HepG2 (cell line): Measurements from ENCODE around the gene SECISBP2L. TPM values are rescaled to one million over a fixed set of nuclear protein-coding genes. Genes with fewer than 3 reads are reported as not detected.

ENCODE experiments used
- ATAC-seq: fragments of 200-7000 bp; cut with Tn5 transposase; 3 replicates; pipeline ENCODE4 v1.9.1; 2020; ENCODE audit warnings: mild to moderate bottlenecking, moderate library complexity
- BruUV-seq: library from RNA; stranded (reverse); fragments of 400-500 nt; replicated peaks from 2 replicates; lab custom pipeline; 2021; lab: Mats Ljungman, UMichigan
- CTCF ChIA-PET: fragments of 300-600 bp; formaldehyde crosslinking; extraction: SDS; loops from one replicate; lab custom pipeline; 2021; ENCODE audit warnings: low total read pairs, inconsistent platforms, low intra/inter-chr PET ratio; lab: Yijun Ruan, JAX
- POLR2A ChIA-PET: fragments of 350-600 bp; sonication (Branson Sonifier 250); formaldehyde crosslinking; loops from one replicate; lab custom pipeline; 2020; ENCODE audit warnings: antibody characterized with exemption, inconsistent platforms; lab: Yijun Ruan, JAX
- DNase-seq: peaks from one replicate; pipeline ENCODE4 v3.0.0-alpha.2; 2015; ENCODE audit warnings: low spot score
- FAIRE-seq: peaks from 3 replicates; lab custom pipeline; 2011; peaks lifted over from hg19 to GRCh38; lab: Jason Lieb, UNC
- H2AFZ ChIP-seq: one replicate; pipeline ENCODE4 v1.6.1; 2011; ENCODE audit warnings: low read length, inconsistent platforms
- H3K27ac ChIP-seq: fragments of 300-600 bp; 3 replicates; pipeline ENCODE4 v1.8.0; 2011; ENCODE audit warnings: mixed run types, mild to moderate bottlenecking, mixed read lengths, low read length, inconsistent platforms; ENCODE audit not compliant: insufficient read depth; ENCODE audit errors: extremely low read length
- H3K27me3 ChIP-seq, 2 experiments: fragments of 200-600 bp in 1 of 2; 2 replicates in 1 of 2; 3 replicates in 1 of 2; pipeline versions ENCODE4 v1.6.0 to v1.8.0; 2011; ENCODE audit warnings: low read length in 2 of 2, mild to moderate bottlenecking in 2 of 2, moderate library complexity in 2 of 2, inconsistent platforms in 1 of 2; ENCODE audit not compliant: insufficient read depth in 2 of 2, control insufficient read depth in 1 of 2
- H3K36me3 ChIP-seq, 2 experiments: fragments of 200-600 bp in 1 of 2; replicated peaks in 1 of 2; 2 replicates in 1 of 2; 3 replicates in 1 of 2; pipeline versions ENCODE4 v1.5.1 to v1.8.0; 2011; ENCODE audit warnings: low read length in 2 of 2, inconsistent platforms in 1 of 2; ENCODE audit not compliant: insufficient read depth in 2 of 2, control insufficient read depth in 1 of 2
- H3K4me1 ChIP-seq: 2 replicates; pipeline ENCODE4 v1.5.1; 2012; ENCODE audit warnings: low read length, inconsistent platforms; ENCODE audit not compliant: insufficient read depth
- H3K4me2 ChIP-seq: 2 replicates; pipeline ENCODE4 v1.6.0; 2011; ENCODE audit warnings: low read depth, low read length, inconsistent platforms
- H3K4me3 ChIP-seq, 3 experiments: fragments of 200-600 bp in 1 of 3; sonication (generic), shearing (Covaris generic) in 1 of 3; replicated peaks in 1 of 3; 2 replicates each; pipeline ENCODE4 v1.5.1; 2011 to 2016; ENCODE audit warnings: low read length in 3 of 3, inconsistent platforms in 2 of 3, low read depth in 2 of 3, mild to moderate bottlenecking in 2 of 3, control low read depth in 1 of 3, mixed read lengths in 1 of 3; ENCODE audit not compliant: insufficient read depth in 1 of 3
- H3K79me2 ChIP-seq: one replicate; pipeline ENCODE4 v1.6.1; 2011; ENCODE audit warnings: low read length, inconsistent platforms; ENCODE audit not compliant: insufficient read depth
- H3K9ac ChIP-seq: 2 replicates; pipeline ENCODE4 v1.6.0; 2011; ENCODE audit warnings: mild to moderate bottlenecking, low read depth, low read length, inconsistent platforms; ENCODE audit not compliant: insufficient read depth
- H3K9me3 ChIP-seq: 2 replicates; pipeline ENCODE4 v1.5.1; 2012; ENCODE audit warnings: mild to moderate bottlenecking, low read length
- H4K20me1 ChIP-seq: 2 replicates; pipeline ENCODE4 v1.6.0; 2011; ENCODE audit warnings: inconsistent platforms, mild to moderate bottlenecking, low read length, moderate library complexity; ENCODE audit not compliant: insufficient read depth
- CBX2 ChIP-seq, 2 experiments: fragments of 200-600 bp in 1 of 2; sonication (generic); formaldehyde crosslinking in 1 of 2; IDR thresholded peaks; 2 replicates each; pipeline versions ENCODE4 v1.7.0 to v1.8.1; 2018 to 2022; ENCODE audit warnings: low read depth in 2 of 2, low read length in 1 of 2, mild to moderate bottlenecking in 1 of 2, missing genetic modification reagents in 1 of 2
- FOXO1 ChIP-seq: sonication (generic); formaldehyde crosslinking; IDR thresholded peaks from 2 replicates; pipeline ENCODE4 v1.4.0; 2020; ENCODE audit warnings: missing genetic modification reagents
- GLMP ChIP-seq: sonication (generic); formaldehyde crosslinking; IDR thresholded peaks from 2 replicates; pipeline ENCODE4 v1.9.0; 2021; ENCODE audit warnings: missing genetic modification reagents, mild to moderate bottlenecking, borderline replicate concordance
- GPN1 ChIP-seq: sonication (generic); formaldehyde crosslinking; IDR thresholded peaks from 2 replicates; pipeline ENCODE4 v1.5.1; 2020; ENCODE audit warnings: missing genetic modification reagents, borderline replicate concordance
- HNRNPH1 ChIP-seq: fragments of 200-400 bp; formaldehyde crosslinking; optimal IDR thresholded peaks from 2 replicates; pipeline ENCODE3; 2017; ENCODE audit warnings: mild to moderate bottlenecking, low read depth, low read length
- IRX3 ChIP-seq: sonication (generic); formaldehyde crosslinking; IDR thresholded peaks from 2 replicates; pipeline ENCODE4 v1.8.1; 2023; ENCODE audit warnings: mild to moderate bottlenecking, low read depth, missing genetic modification reagents, borderline replicate concordance
- KDM5B ChIP-seq: sonication (generic); formaldehyde crosslinking; IDR thresholded peaks from 2 replicates; pipeline ENCODE4 v1.4.0; 2020; ENCODE audit warnings: missing genetic modification reagents, mild to moderate bottlenecking, borderline replicate concordance
- MAX ChIP-seq: IDR thresholded peaks from 2 replicates; pipeline ENCODE4 v1.6.1; 2012; ENCODE audit warnings: inconsistent platforms
- PBX2 ChIP-seq: IDR thresholded peaks from 2 replicates; pipeline ENCODE4 v1.6.1; 2016; ENCODE audit warnings: control low read depth
- SMC3 ChIP-seq: IDR thresholded peaks from 2 replicates; pipeline ENCODE4 v1.6.1; 2011; ENCODE audit warnings: low read length, improper control_type of control experiment
- THAP7 ChIP-seq: sonication (generic); formaldehyde crosslinking; IDR thresholded peaks from 2 replicates; pipeline ENCODE4 v1.8.1; 2023; ENCODE audit warnings: mild to moderate bottlenecking, missing genetic modification reagents
- UBTF ChIP-seq: sonication (generic); formaldehyde crosslinking; IDR thresholded peaks from 2 replicates; pipeline ENCODE4 v1.4.0; 2020; ENCODE audit warnings: mild to moderate bottlenecking, missing genetic modification reagents
- ZBTB7B ChIP-seq: sonication (generic); formaldehyde crosslinking; IDR thresholded peaks from 2 replicates; pipeline ENCODE4 v1.4.0; 2020; ENCODE audit warnings: missing genetic modification reagents
- ZNF136 ChIP-seq: sonication (generic); formaldehyde crosslinking; IDR thresholded peaks from 2 replicates; pipeline ENCODE4 v1.8.1; 2022; ENCODE audit warnings: low read depth, mild to moderate bottlenecking, moderate library complexity, missing genetic modification reagents
- ZNF34 ChIP-seq: sonication (generic); formaldehyde crosslinking; IDR thresholded peaks from 2 replicates; pipeline ENCODE4 v1.4.0; 2020; ENCODE audit warnings: mild to moderate bottlenecking, missing genetic modification reagents, borderline replicate concordance
- WGBS: methylation state at CpG from one replicate; pipeline ENCODE4 v1.1.6; 2017; ENCODE audit warnings: low lambda C conversion rate; 5-methylcytosine and 5-hydroxymethylcytosine counted together
- in situ Hi-C: cut with HindIII; loops from 2 replicates; pipeline ENCODE4 v1.10.0; 2017; ENCODE audit warnings: low pct_unique_long_range_greater_than_20kb; ENCODE audit not compliant: extremely low pct_ligation_motif_present
- intact Hi-C: fragments of 100-400 bp; cut with micrococcal nuclease; formaldehyde crosslinking; loops from one replicate; pipeline ENCODE4 v1.10.0; 2022; ENCODE audit not compliant: unreplicated experiment
- polyA plus RNA-seq, 8 experiments: library from polyadenylated mRNA; depleted of rRNA in 3 of 8; stranded (reverse) in 7 of 8; unstranded in 1 of 8; fragments of >200 nt; fragmentation: Illumina TruSeq in 4 of 8; extraction: Trizol in 4 of 8; gene quantifications; 2 replicates each; pipeline versions ENCODE4 v1.2.1 to v1.2.3, GENCODE V29; 2011 to 2016; ENCODE audit warnings: low read depth in 4 of 8, missing spikeins in 1 of 8, mixed read lengths in 1 of 8; ENCODE audit not compliant: insufficient read depth in 1 of 8
- total RNA-seq, 5 experiments: library from RNA; depleted of rRNA; stranded (reverse); fragments of >200 nt; fragmentation: Illumina TruSeq; extraction: Trizol; gene quantifications; 2 replicates each; pipeline ENCODE4 v1.2.3, GENCODE V29; 2016; ENCODE audit warnings: low read depth in 1 of 5

The SECISBP2L gene
- total and polyA plus RNA-seq, 2 of the 13 experiments (the other 11 are each of a cell fraction or from before 2014, with no cell fraction given) = 13.9 to 15.6 TPM

GRCh38 chr15:49058559-49058958, 12.3 kb upstream of the SECISBP2L start (continued):
- TF ChIP-seq UBTF (CRISPR knock-in tag) (no peak), GPN1 (no peak), GLMP (CRISPR knock-in tag) (no peak), HNRNPH1 (no peak), ZNF136 (CRISPR knock-in tag) (no peak)

- H2AFZ ChIP-seq = no peak overlapping the region
- H3K27me3 ChIP-seq = no peaks in the 10 kb centered on the region
- H3K79me2 ChIP-seq = no peaks in the 10 kb centered on the region
- H3K4me1 ChIP-seq = no peaks in the 10 kb centered on the region
- no peak overlapping the region for H3K9ac ChIP-seq
- BruUV-seq = no TSS peak
- no peak for FAIRE-seq
- no peak for ATAC-seq
- H4K20me1 ChIP-seq = no peaks in the 10 kb centered on the region
- no peaks in the 10 kb centered on the region for H3K36me3 ChIP-seq
- in situ Hi-C loops = no loop called here
- intact Hi-C loops = no loop called here
- H3K4me2 ChIP-seq = no peak overlapping the region
- DNase-seq = no peak
- WGBS = 28% methylated on average over 2 of the region's 2 CpGs
- no peak overlapping the region for H3K27ac ChIP-seq
- CTCF ChIA-PET = no interaction called here
- POLR2A ChIA-PET = no interaction called here
- H3K4me3 ChIP-seq = no peak overlapping the region
- H3K9me3 ChIP-seq = peaks cover 9% of the 10 kb centered on the region; the same call in 1 of the 2 replicates
- TF ChIP-seq UBTF (CRISPR knock-in tag) (no peak), SMC3 (no peak), KDM5B (no peak), MAX (no peak), FOXO1 (no peak), PBX2 (CRISPR knock-in tag) (no peak), CBX2 (IDR thresholded peaks at IDR 0.05; ENCODE audit: low read depth, low read length) (no peak), CBX2 (CRISPR knock-in tag; IDR thresholded peaks at IDR 0.05; ENCODE audit: low read depth) (no peak), THAP7 (CRISPR knock-in tag) (no peak), ZNF34 (CRISPR knock-in tag) (no peak), IRX3 (CRISPR knock-in tag) (no peak), ZBTB7B (no peak)
Measured at GRCh38 chr15:49055630-49056029, 9.4 kb upstream of the SECISBP2L start.
